ENCODE results near the gene WDR7.

The WDR7 gene

DNA sequence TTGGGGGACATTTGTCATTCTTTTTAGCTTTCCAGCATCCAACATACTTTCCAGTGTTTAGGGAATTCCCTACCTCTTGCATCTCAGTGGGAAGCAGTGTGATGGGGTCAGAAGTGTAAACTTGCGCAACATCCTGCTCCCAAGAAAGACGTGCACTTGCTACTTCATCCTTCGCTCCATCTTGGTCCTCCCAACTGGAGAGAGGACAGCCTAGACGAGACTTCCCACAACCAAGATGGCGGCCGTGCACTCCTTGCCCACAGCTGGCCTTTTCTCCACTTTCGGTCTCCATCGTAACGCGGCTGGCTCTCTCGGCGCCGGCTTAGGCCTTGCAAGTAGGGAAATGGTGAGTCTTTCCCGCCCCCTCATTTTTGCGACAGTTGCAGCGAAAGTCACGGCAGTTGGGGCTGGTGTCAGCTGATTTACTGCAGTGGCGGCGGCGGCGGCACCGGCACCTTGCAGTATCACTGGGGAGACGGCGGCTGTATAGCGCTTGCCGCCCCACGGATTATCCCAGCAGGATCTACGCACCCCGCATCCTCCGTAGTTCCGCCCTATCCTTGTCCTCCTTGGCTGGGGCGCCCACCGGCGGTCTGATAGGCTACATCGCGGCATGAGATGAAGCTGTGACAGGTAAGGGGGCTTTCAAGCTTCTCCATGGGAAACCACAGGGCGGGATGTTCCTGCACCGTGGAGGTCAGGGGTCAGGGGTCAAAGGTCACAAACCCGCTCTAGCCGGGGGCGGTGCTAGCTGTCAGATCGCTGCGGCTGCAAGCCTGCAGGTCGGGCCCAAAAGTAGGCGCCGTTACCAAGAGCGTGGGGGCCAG lies at the start of gene WDR7:
Gene WDR7, plus strand, starts transcription at position 416 of the 827 bp plus-strand sequence. CDS start 21,157 bp downstream, outside the sequence.
- peak; percentile 92 for DNase-seq (ENCODE audit: low spot score)

- no peak for DNase-seq (ENCODE audit: low spot score)
Observed at GRCh38 chr18:56606618-56607017, 44.5 kb upstream of the WDR7 start.

- no peak for DNase-seq (ENCODE audit: low spot score)
Observed at GRCh38 chr18:56615738-56616520, 35.2 kb upstream of the WDR7 start.

DNA sequence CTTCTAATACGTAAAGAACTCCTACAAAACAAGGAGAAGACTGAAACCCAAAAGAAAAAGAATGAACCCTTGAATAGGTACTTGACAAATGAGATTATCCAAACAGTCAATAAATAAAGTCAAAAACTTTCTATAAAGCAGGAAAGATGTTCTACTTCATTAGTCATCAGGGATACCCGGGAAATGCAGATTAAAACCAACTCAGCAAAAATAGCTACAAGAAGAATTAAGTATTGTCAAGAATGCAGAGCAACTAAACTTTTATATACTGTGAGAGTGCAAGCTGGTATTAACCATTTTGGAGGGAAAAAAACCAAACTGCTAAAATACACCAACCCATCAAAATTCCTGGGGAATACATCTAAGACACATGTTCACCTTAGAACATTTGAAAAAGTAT lies 23.2 kb upstream of the WDR7 start:
- DNase-seq (ENCODE audit: low spot score) = no peak

- no peak for DNase-seq (ENCODE audit: low spot score)
Observed at GRCh38 chr18:56632070-56633022, 18.8 kb upstream of the WDR7 start.

- DNase-seq (ENCODE audit: low spot score) = no peak
Observed at GRCh38 chr18:56635007-56635406, 16.2 kb upstream of the WDR7 start.

GRCh38 chr18:56637176-56637575 lies 14.0 kb upstream of the WDR7 start:
- DNase-seq (ENCODE audit: low spot score) = no peak

- DNase-seq (ENCODE audit: low spot score) = no peak
Observed at GRCh38 chr18:56637711-56638231, 13.4 kb upstream of the WDR7 start.

DNA sequence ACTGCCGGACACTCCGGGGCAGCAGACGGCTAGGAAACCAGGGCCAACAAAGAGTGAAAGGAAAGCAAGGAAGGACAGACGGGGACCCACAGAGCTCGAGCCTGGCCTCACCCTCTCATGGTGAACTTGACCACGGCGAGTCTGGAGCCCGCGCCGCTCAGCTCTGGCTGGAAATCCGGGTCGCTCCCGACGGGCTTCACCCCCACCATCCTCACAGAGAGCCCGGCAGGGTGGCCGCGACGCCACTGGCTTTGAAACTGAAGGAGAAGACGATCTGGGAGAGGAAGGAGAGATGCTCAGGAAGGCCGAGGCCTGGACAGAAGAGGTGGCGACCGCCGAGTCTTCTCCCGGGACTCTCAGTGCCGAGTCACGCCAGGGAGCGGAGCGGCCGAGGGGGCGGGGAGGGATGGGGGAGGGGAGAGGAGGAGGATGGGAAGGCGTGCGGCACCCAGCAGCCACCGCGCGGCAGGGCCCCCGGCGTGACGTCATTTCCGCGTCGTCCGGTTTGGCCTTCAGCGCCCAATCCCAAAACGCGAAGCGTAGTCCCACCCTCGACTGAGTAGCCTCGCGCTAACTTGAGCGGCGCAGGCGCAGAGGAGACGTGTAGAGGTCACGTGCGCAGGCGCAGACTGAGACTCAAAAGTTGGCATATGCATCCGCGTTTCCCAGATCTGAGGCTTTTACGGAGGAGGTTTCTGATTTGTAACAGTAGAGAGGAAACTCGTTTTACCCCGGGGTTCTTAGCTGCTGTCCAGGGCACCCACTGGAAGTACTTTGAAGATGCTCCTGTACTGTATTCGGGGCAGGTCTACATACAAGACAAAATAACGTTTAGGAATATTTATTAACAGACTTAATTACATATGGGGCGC lies 12.7 kb upstream of the WDR7 start, which contains the start of gene TXNL1:
Gene TXNL1, minus strand, starts transcription at position 361 of the 872 bp plus-strand sequence. Its CDS starts 152 bp downstream, at position 209.
- DNase-seq (ENCODE audit: low spot score) = peak; percentile 91

GRCh38 chr18:56639104-56639381 lies 12.1 kb upstream of the WDR7 start:
- DNase-seq (ENCODE audit: low spot score) = no peak

GRCh38 chr18:56639571-56639970 lies 11.6 kb upstream of the WDR7 start:
- DNase-seq (ENCODE audit: low spot score) = no peak

GRCh38 chr18:56641714-56642337 lies 9.3 kb upstream of the WDR7 start:
- DNase-seq (ENCODE audit: low spot score) = no peak

GRCh38 chr18:56643381-56643780 lies 7.8 kb upstream of the WDR7 start:
- DNase-seq (ENCODE audit: low spot score) = no peak

GRCh38 chr18:56645415-56646016 lies 5.6 kb upstream of the WDR7 start:
- DNase-seq (ENCODE audit: low spot score) = no peak

GRCh38 chr18:56647071-56647470 lies 4.1 kb upstream of the WDR7 start:
- DNase-seq (ENCODE audit: low spot score) = no peak

DNA sequence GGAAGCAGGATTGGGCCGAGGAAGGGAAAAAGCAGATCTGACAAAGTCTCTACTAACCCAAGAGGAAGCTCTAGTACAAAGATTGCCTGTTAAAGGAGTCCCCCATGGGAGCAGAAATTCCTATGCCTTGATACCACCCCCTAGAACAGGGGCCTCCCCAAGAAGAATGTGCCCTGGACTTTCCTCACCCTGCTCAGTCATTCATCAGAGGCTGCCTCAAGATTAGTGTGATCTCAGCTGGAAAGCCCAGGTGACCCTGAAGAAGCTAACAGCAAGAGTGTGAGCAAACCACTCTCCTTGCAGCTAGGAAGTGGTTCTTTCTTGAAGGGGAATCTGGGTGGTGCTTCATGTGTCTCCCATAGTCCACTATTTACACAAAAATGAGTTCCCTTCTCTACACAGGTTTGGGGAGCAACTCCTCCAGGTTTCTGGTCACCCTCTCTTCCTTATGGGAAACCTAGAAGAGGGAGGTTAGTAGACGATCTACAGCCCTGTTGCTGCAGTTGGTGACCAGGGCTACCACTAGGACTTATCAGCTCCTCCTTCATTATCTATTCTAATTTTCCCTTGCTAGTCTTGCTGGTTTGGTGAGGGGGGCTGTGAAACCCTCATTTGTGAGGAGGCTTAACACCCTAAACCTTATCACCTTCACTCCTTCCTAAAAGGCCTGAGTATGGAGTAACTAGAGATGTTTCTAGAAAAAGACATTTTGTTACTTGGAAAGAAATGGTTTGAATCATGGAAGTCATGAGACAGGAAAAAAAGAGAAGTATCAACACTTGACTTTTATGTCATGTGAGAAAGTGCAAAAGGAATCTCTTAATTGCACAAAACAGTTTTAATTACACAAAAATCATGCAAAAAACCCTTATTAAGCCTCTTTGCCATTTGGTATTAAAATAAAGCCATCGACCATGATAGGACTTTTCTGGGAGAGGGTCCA lies 2.9 kb upstream of the WDR7 start:
- no peak for DNase-seq (ENCODE audit: low spot score)

- no peak for DNase-seq (ENCODE audit: low spot score)
Observed at GRCh38 chr18:56649996-56650395, 1.2 kb upstream of the WDR7 start.

DNA sequence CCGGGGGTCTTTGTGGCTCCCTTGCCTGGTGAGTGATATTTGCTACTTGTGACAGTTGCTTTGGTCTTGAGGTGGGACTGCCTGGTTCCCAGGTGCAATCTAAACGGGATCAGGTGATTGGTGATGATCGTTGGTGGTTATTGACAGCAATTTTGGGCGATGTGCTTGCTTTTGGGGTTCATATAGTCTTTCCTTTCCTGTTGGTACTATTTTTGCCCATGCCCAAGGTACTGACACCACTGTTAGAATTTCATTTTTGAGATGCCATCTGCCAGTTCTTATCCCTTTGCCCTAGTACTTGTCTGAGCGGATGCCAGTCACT lies 573 bp downstream of the WDR7 start:
- DNase-seq (ENCODE audit: low spot score) = no peak

GRCh38 chr18:56652802-56653201 lies 1.6 kb downstream of the WDR7 start:
- DNase-seq (ENCODE audit: low spot score) = no peak

All from SW480 (cell line).